WTC11 (cell line): ENCODE measurements around the gene LYPD3.

Experiments used
- CBFB ChIP-seq: sonication (generic); formaldehyde crosslinking; IDR thresholded peaks from 2 replicates; pipeline ENCODE4 v1.8.1; 2022; ENCODE audit warnings: mild to moderate bottlenecking, low read depth, missing genetic modification reagents
- CTCF ChIP-seq: fragments of 200-600 bp; IDR thresholded peaks from 2 replicates; pipeline ENCODE4 v1.8.0; 2022; ENCODE audit warnings: antibody characterized with exemption
- ESRRA ChIP-seq: sonication (generic); formaldehyde crosslinking; IDR thresholded peaks from 2 replicates; pipeline ENCODE4 v1.8.1; 2022; ENCODE audit warnings: mild to moderate bottlenecking, missing genetic modification reagents, borderline replicate concordance
- IRF2 ChIP-seq: sonication (generic); formaldehyde crosslinking; IDR thresholded peaks from 2 replicates; pipeline ENCODE4 v1.8.0; 2022; ENCODE audit warnings: low read depth, missing genetic modification reagents, borderline replicate concordance
- MXD4 ChIP-seq: fragments of 250-450 bp; sonication (Bioruptor Pico); IDR thresholded peaks from 2 replicates; pipeline ENCODE4 v1.8.0; 2021; ENCODE audit warnings: mild to moderate bottlenecking, moderate library complexity, borderline replicate concordance
- MYBL2 ChIP-seq: sonication (generic); formaldehyde crosslinking; IDR thresholded peaks from 2 replicates; pipeline ENCODE4 v1.8.1; 2023; ENCODE audit warnings: mild to moderate bottlenecking, moderate library complexity, missing genetic modification reagents
- NFYB ChIP-seq: sonication (generic); formaldehyde crosslinking; conservative IDR thresholded peaks from 2 replicates; pipeline ENCODE4 v1.8.0; 2022; ENCODE audit warnings: low read depth, missing genetic modification reagents
- NR3C1 ChIP-seq: sonication (generic); formaldehyde crosslinking; conservative IDR thresholded peaks from 2 replicates; pipeline ENCODE4 v1.8.1; 2023; ENCODE audit warnings: low read depth, mild to moderate bottlenecking, missing genetic modification reagents
- TCF7 ChIP-seq: sonication (generic); formaldehyde crosslinking; IDR thresholded peaks from 2 replicates; pipeline ENCODE4 v1.8.0; 2022; ENCODE audit warnings: mild to moderate bottlenecking, low read depth, missing genetic modification reagents, moderate library complexity
- USF2 ChIP-seq: sonication (generic); formaldehyde crosslinking; IDR thresholded peaks from 2 replicates; pipeline ENCODE4 v1.8.1; 2023; ENCODE audit warnings: mild to moderate bottlenecking, missing genetic modification reagents, moderate library complexity
- ZNF232 ChIP-seq: sonication (generic); formaldehyde crosslinking; IDR thresholded peaks from 2 replicates; pipeline ENCODE4 v1.8.0; 2022; ENCODE audit warnings: mild to moderate bottlenecking, missing genetic modification reagents

- TF ChIP-seq CTCF (no peak), NFYB (no peak), IRF2 (CRISPR knock-in tag) (no peak), ZNF232 (no peak), CBFB (no peak), ESRRA (CRISPR knock-in tag) (no peak), NR3C1 (CRISPR knock-in tag) (no peak), USF2 (CRISPR knock-in tag) (no peak), MYBL2 (no peak), TCF7 (CRISPR knock-in tag) (no peak), MXD4 (no peak)
Observed at GRCh38 chr19:43447655-43448054, 17.8 kb downstream of the LYPD3 start.
